IMR-90 (cell line): Measurements from ENCODE around the gene CFAP299.

Source experiments
- BHLHE40 ChIP-seq: fragments of 150-350 bp; IDR thresholded peaks from 2 replicates; pipeline ENCODE4 v1.6.1; 2016; ENCODE audit warnings: mild to moderate bottlenecking, low read depth, low read length
- CHD1 ChIP-seq: IDR thresholded peaks from 2 replicates; pipeline ENCODE4 v1.6.1; 2012; ENCODE audit warnings: low read depth, low read length, improper control_type of control experiment
- NFE2L2 ChIP-seq: fragments of 150-350 bp; IDR thresholded peaks from 2 replicates; pipeline ENCODE4 v1.6.1; 2016; ENCODE audit warnings: low read depth, mild to moderate bottlenecking, low read length
- POLR2A ChIP-seq: IDR thresholded peaks from 2 replicates; pipeline ENCODE4 v1.6.1; 2012; ENCODE audit warnings: mild to moderate bottlenecking, low read depth, low read length
- TF ChIP-seq, protein P1 (sequence below): conservative IDR thresholded peaks from 2 replicates; pipeline ENCODE4 v1.5.1; 2012; ENCODE audit warnings: mild to moderate bottlenecking, low read depth, low read length, improper control_type of control experiment
- TF ChIP-seq, protein P2 (sequence below): fragments of 150-350 bp; IDR thresholded peaks from 2 replicates; pipeline ENCODE4 v1.6.1; 2017; ENCODE audit warnings: mild to moderate bottlenecking, antibody characterized with exemption, low read length, low read depth

- TF ChIP-seq, protein P1, sequence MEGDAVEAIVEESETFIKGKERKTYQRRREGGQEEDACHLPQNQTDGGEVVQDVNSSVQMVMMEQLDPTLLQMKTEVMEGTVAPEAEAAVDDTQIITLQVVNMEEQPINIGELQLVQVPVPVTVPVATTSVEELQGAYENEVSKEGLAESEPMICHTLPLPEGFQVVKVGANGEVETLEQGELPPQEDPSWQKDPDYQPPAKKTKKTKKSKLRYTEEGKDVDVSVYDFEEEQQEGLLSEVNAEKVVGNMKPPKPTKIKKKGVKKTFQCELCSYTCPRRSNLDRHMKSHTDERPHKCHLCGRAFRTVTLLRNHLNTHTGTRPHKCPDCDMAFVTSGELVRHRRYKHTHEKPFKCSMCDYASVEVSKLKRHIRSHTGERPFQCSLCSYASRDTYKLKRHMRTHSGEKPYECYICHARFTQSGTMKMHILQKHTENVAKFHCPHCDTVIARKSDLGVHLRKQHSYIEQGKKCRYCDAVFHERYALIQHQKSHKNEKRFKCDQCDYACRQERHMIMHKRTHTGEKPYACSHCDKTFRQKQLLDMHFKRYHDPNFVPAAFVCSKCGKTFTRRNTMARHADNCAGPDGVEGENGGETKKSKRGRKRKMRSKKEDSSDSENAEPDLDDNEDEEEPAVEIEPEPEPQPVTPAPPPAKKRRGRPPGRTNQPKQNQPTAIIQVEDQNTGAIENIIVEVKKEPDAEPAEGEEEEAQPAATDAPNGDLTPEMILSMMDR, result no peak
- TF ChIP-seq CHD1 (no peak), BHLHE40 (no peak), POLR2A (no peak), NFE2L2 (no peak)
- TF ChIP-seq, protein P2, sequence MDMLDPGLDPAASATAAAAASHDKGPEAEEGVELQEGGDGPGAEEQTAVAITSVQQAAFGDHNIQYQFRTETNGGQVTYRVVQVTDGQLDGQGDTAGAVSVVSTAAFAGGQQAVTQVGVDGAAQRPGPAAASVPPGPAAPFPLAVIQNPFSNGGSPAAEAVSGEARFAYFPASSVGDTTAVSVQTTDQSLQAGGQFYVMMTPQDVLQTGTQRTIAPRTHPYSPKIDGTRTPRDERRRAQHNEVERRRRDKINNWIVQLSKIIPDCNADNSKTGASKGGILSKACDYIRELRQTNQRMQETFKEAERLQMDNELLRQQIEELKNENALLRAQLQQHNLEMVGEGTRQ, result no peak
These were observed 668.1 kb downstream of the CFAP299 start for GRCh38 chr4:81003597-81004111.
